B cell (primary cell): ENCODE measurements around the gene LIN37. TPM values are rescaled to one million over a fixed set of nuclear protein-coding genes. Genes with fewer than 3 reads are reported as not detected.

Experiments
- ATAC-seq: fragments of 200-7000 bp; cut with Tn5 transposase; one replicate; pipeline ENCODE4 v1.10.0; 2021; ENCODE audit warnings: low read depth, mild to moderate bottlenecking, moderate number of reproducible peaks, moderate library complexity
- CTCF ChIA-PET: fragments of 350-600 bp; sonication (Branson Sonifier 250); formaldehyde crosslinking; loops from one replicate; lab custom pipeline; 2021; ENCODE audit warnings: antibody characterized with exemption, inconsistent platforms; lab: Charles Lee
- POLR2A ChIA-PET: fragments of 350-600 bp; sonication (Branson Sonifier 250); formaldehyde crosslinking; loops from one replicate; lab custom pipeline; 2021; ENCODE audit warnings: antibody characterized with exemption; lab: Charles Lee
- DNase-seq: peaks from one replicate; pipeline ENCODE4 v3.0.0; 2013
- H2AFZ ChIP-seq: 2 replicates; pipeline ENCODE4 v1.6.1; 2012; ENCODE audit warnings: mild to moderate bottlenecking, low read depth, low read length; ENCODE audit not compliant: insufficient read depth, poor library complexity, severe bottlenecking
- H3K27ac ChIP-seq, 2 donors: 1 replicate in 1 of 2; 2 replicates in 1 of 2; pipeline ENCODE4 v1.5.1; 2012 to 2013; ENCODE audit warnings: low read length in 2 of 2, mild to moderate bottlenecking in 2 of 2, moderate library complexity in 1 of 2
- H3K27me3 ChIP-seq, 4 experiments: fragments of 200-600 bp in 1 of 4; sonication (generic) in 1 of 4; replicated peaks in 1 of 4; 1 replicate in 2 of 4; 2 replicates in 2 of 4; pipeline versions ENCODE4 v1.6.1 to v1.7.0; 2013 to 2016; ENCODE audit warnings: low read length in 3 of 4, mild to moderate bottlenecking in 2 of 4, mixed read lengths in 1 of 4, moderate library complexity in 1 of 4; ENCODE audit not compliant: insufficient read depth in 4 of 4, control insufficient read depth in 3 of 4; ENCODE audit errors: control extremely low read depth in 1 of 4
- H3K36me3 ChIP-seq, 2 experiments: replicated peaks in 1 of 2; 1 replicate in 1 of 2; 2 replicates in 1 of 2; pipeline versions ENCODE4 v1.6.1 to v1.7.1; 2013; ENCODE audit warnings: low read length in 1 of 2; ENCODE audit not compliant: insufficient read depth in 2 of 2, control insufficient read depth in 1 of 2; ENCODE audit errors: control extremely low read depth in 1 of 2, extremely low read depth in 1 of 2
- H3K4me1 ChIP-seq, 2 donors: fragments of 200-600 bp in 1 of 2; sonication (generic) in 1 of 2; 1 replicate in 1 of 2; 2 replicates in 1 of 2; pipeline versions ENCODE4 v1.5.1 to v1.6.1; 2013 to 2017; ENCODE audit warnings: low read length in 2 of 2; ENCODE audit not compliant: control insufficient read depth in 2 of 2, insufficient read depth in 2 of 2
- H3K4me2 ChIP-seq: replicated peaks from 2 replicates; pipeline ENCODE3; 2012; ENCODE audit warnings: mild to moderate bottlenecking, low read depth, low read length; ENCODE audit not compliant: poor library complexity, severe bottlenecking
- H3K4me3 ChIP-seq, 5 experiments: fragments of 200-600 bp in 1 of 5; sonication (generic) in 1 of 5; 1 replicate in 3 of 5; 2 replicates in 2 of 5; pipeline versions ENCODE4 v1.5.1 to v1.7.0; 2011 to 2016; ENCODE audit warnings: low read length in 4 of 5, mild to moderate bottlenecking in 4 of 5, low read depth in 2 of 5, control low read depth in 1 of 5, moderate library complexity in 1 of 5; ENCODE audit not compliant: insufficient read depth in 1 of 5; ENCODE audit errors: control extremely low read depth in 1 of 5, extremely low read depth in 1 of 5
- H3K79me2 ChIP-seq: fragments of 200-600 bp; sonication (generic); one replicate; pipeline ENCODE4 v1.6.0; 2016; ENCODE audit warnings: low read length; ENCODE audit not compliant: control insufficient read depth, insufficient read depth
- H3K9ac ChIP-seq: fragments of 200-600 bp; sonication (generic); 2 replicates; pipeline ENCODE4 v1.6.1; 2017; ENCODE audit warnings: mild to moderate bottlenecking, low read length, moderate library complexity
- H3K9me3 ChIP-seq, 3 donors: one replicate each; pipeline versions ENCODE4 v1.6.1 to v1.7.1; 2013; ENCODE audit warnings: low read length in 2 of 3; ENCODE audit not compliant: control insufficient read depth in 2 of 3, insufficient read depth in 1 of 3; ENCODE audit errors: control extremely low read depth in 1 of 3
- H4K20me1 ChIP-seq: 2 replicates; pipeline ENCODE4 v1.6.0; 2012; ENCODE audit warnings: mild to moderate bottlenecking, low read length; ENCODE audit not compliant: insufficient read depth, control insufficient read depth, poor library complexity, severe bottlenecking
- H3K27ac Mint-ChIP-seq: one replicate; pipeline ENCODE4 v1.8.0; 2021; ENCODE audit warnings: mixed read lengths
- H3K27me3 Mint-ChIP-seq: one replicate; pipeline ENCODE4 v1.8.0; 2021; ENCODE audit warnings: mixed read lengths
- H3K4me1 Mint-ChIP-seq: one replicate; pipeline ENCODE4 v1.8.0; 2021; ENCODE audit warnings: mixed read lengths
- H3K4me3 Mint-ChIP-seq: one replicate; pipeline ENCODE4 v1.8.0; 2021; ENCODE audit warnings: mixed read lengths
- H3K9me3 Mint-ChIP-seq: one replicate; pipeline ENCODE4 v1.8.0; 2022; ENCODE audit warnings: mixed read lengths; ENCODE audit not compliant: insufficient read depth
- CTCF ChIP-seq: fragments of 200-600 bp; IDR thresholded peaks from one replicate; pipeline ENCODE4 v1.8.0; 2022; ENCODE audit warnings: antibody characterized with exemption, mild to moderate bottlenecking
- EZH2 ChIP-seq: IDR thresholded peaks from 2 replicates; pipeline ENCODE4 v1.6.1; 2012; ENCODE audit warnings: borderline replicate concordance, low read depth, mild to moderate bottlenecking, moderate library complexity, low read length; ENCODE audit not compliant: insufficient read depth, poor library complexity, severe bottlenecking
- WGBS: methylation state at CpG from one replicate; pipeline ENCODE4 v1.1.5; 2013; ENCODE audit warnings: missing lambda C conversion rate; ENCODE audit not compliant: insufficient coverage; 5-methylcytosine and 5-hydroxymethylcytosine counted together
- intact Hi-C: fragments of 100-400 bp; cut with micrococcal nuclease; formaldehyde crosslinking; loops from one replicate; pipeline ENCODE4 v1.10.0; 2022
- polyA plus RNA-seq: library from polyadenylated mRNA; depleted of rRNA; stranded (reverse); fragments of >200 nt; gene quantifications from 2 replicates; pipeline ENCODE4 v1.2.3, GENCODE V29; 2012
- total RNA-seq, 2 donors: library from RNA; stranded (reverse); fragments of 120-200 nt in 1 of 2; gene quantifications; 1 replicate in 1 of 2; 2 replicates in 1 of 2; pipeline versions ENCODE4 v1.2.3 to v1.2.4, GENCODE V29; 2013 to 2022

LIN37 gene
- total and polyA plus RNA-seq, 2 donors (not counting 1 experiment from before 2014, with no cell fraction given): 22.3 to 64.1 TPM

- no peaks in the 10 kb centered on the region for H3K27me3 Mint-ChIP-seq
- peak; percentile 99 for ATAC-seq
- TF ChIP-seq EZH2: no peak
- TF ChIP-seq CTCF: no peak
Observed at GRCh38 chr19:35702223-35703012, 46.0 kb upstream of the LIN37 start.

More at GRCh38 chr19:35702223-35703012, 46.0 kb upstream of the LIN37 start:
- WGBS: 1% methylated on average over 50 of the region's 50 CpGs
- peak overlapping the region; percentile 87 for H3K9ac ChIP-seq
- intact Hi-C loops: loop anchor here (1.0 to 5.0 kb wide), 8 partner anchors 9 to 352 kb away; partner anchors contain the start of genes COX6B1, HAUS5, LIN37 and THAP8
- Mint-ChIP-seq H3K27ac (peak overlapping the region; percentile 98), H3K4me1 (peaks cover 8% of the 10 kb centered on the region), H3K9me3 (no peaks in the 10 kb centered on the region), H3K4me3 (peak overlapping the region; percentile 98)
- peak; percentile 96 for DNase-seq
- no peaks in the 10 kb centered on the region for H3K27me3 ChIP-seq
- no peaks in the 10 kb centered on the region for H3K9me3 ChIP-seq
- POLR2A ChIA-PET: interaction anchor here (0.6 to 3.3 kb wide), 8 partner anchors 10 to 197 kb away, joined by 3 to 53 read pairs (median 6); partner anchors contain the start of genes COX6B1, IGFLR1, NFKBID and PSENEN
- peak overlapping the region; percentile 99 for H2AFZ ChIP-seq
- H3K4me2 ChIP-seq: peak overlapping the region; percentile 93
- CTCF ChIA-PET: interaction anchor here (0.6 to 2.4 kb wide), 12 partner anchors 8 to 333 kb away, joined by 3 to 40 read pairs (median 4); partner anchors contain the start of genes COX6B1, IGFLR1, LIN37 and PSENEN
- peak overlapping the region; percentile 59 to 74 for H3K27ac ChIP-seq
- peaks cover 0 to 19% of the 10 kb centered on the region in 2 donors for H3K4me1 ChIP-seq
- no peaks in the 10 kb centered on the region for H3K79me2 ChIP-seq
- peak overlapping the region in 4 of 5 experiments; percentile 61 to 86 (median 74) for H3K4me3 ChIP-seq
- H3K36me3 ChIP-seq: no peaks in the 10 kb centered on the region
- no peaks in the 10 kb centered on the region for H4K20me1 ChIP-seq
